H1 (cell line): Measurements from ENCODE around the gene CLIC1. TPM values are rescaled to one million over a fixed set of nuclear protein-coding genes. Genes with fewer than 3 reads are reported as not detected.

ENCODE experiments used
- CTBP2 ChIP-seq: IDR thresholded peaks from 2 replicates; pipeline ENCODE4 v1.7.0; 2011; ENCODE audit warnings: borderline replicate concordance, mild to moderate bottlenecking, moderate library complexity, mixed read lengths, low read length; ENCODE audit not compliant: insufficient read depth, insufficient read length
- RNF2 ChIP-seq: fragments of 200-900, 300-1000 bp; sonication (generic); IDR thresholded peaks from 2 replicates; pipeline ENCODE4 v1.7.1; 2016; ENCODE audit warnings: borderline replicate concordance, low read depth, mild to moderate bottlenecking, antibody characterized with exemption, low read length; ENCODE audit not compliant: poor library complexity, severe bottlenecking; ENCODE audit errors: missing control alignments
- SRF ChIP-seq: IDR thresholded peaks from 2 replicates; pipeline ENCODE4 v1.6.1; 2011; ENCODE audit warnings: mild to moderate bottlenecking, low read depth, low read length, moderate library complexity
- polyA plus RNA-seq, 7 experiments: library from polyadenylated mRNA; depleted of rRNA in 3 of 7; stranded (reverse) in 5 of 7; unstranded in 2 of 7; fragments of >200 nt in 5 of 7; fragments of 200-250 nt in 2 of 7; gene quantifications; 1 replicate in 5 of 7; 2 replicates in 1 of 7; 4 replicates in 1 of 7; pipeline versions ENCODE4 v1.2.1 to v1.2.3, GENCODE V29; 2011 to 2013; ENCODE audit warnings: missing spikeins in 2 of 7, mixed read lengths in 2 of 7
- total RNA-seq: library from RNA; stranded (reverse); fragmentation: NEBNext Ultra II Directional; extraction: Animal tissue kit (Norgen Biotek cat#: 25700); gene quantifications from 2 replicates; pipeline ENCODE4 v1.2.1, GENCODE V29; 2021

CLIC1 gene
- total and polyA plus RNA-seq, 2 of the 8 experiments (the other 6 are each of a cell fraction or from before 2014, with no cell fraction given), result 250 to 277 TPM

- TF ChIP-seq CTBP2 (no peak), SRF (no peak), RNF2 (no peak)
- TF ChIP-seq, all 59 proteins: peak for 0
These were observed 26.7 kb upstream of the CLIC1 start (continued) for GRCh38 chr6:31762878-31763618.
